OCI-LY1 (cell line): ENCODE measurements around the gene BTBD2.

Experiments used
- H2AFZ ChIP-seq: fragments of 200-600 bp; sonication (generic), shearing (Covaris generic); 2 replicates; pipeline ENCODE4 v1.6.0; 2014; ENCODE audit warnings: antibody characterized with exemption, mild to moderate bottlenecking, low read length
- H3F3A ChIP-seq: fragments of 200-600 bp; sonication (generic), shearing (Covaris generic); 2 replicates; pipeline ENCODE4 v1.6.0; 2014; ENCODE audit warnings: mild to moderate bottlenecking, antibody characterized with exemption, low read length, moderate library complexity; ENCODE audit not compliant: insufficient read depth
- H3K27ac ChIP-seq: fragments of 200-600 bp; sonication (generic); 2 replicates; pipeline ENCODE4 v1.5.1; 2014; ENCODE audit warnings: low read length, mixed run types, mild to moderate bottlenecking, low read depth; ENCODE audit not compliant: poor library complexity, severe bottlenecking
- H3K27me3 ChIP-seq: fragments of 200-600 bp; sonication (generic); 2 replicates; pipeline ENCODE4 v1.6.0; 2014; ENCODE audit warnings: antibody characterized with exemption, mild to moderate bottlenecking, low read length, moderate library complexity; ENCODE audit not compliant: insufficient read depth
- H3K36me3 ChIP-seq: fragments of 200-600 bp; sonication (generic); 2 replicates; pipeline ENCODE4 v1.6.1; 2014; ENCODE audit warnings: mild to moderate bottlenecking, antibody characterized with exemption, low read length, moderate library complexity, mixed read lengths; ENCODE audit not compliant: insufficient read depth
- H3K4me1 ChIP-seq: fragments of 200-600 bp; sonication (generic); 2 replicates; pipeline ENCODE4 v1.5.1; 2014; ENCODE audit warnings: mild to moderate bottlenecking, low read length, moderate library complexity; ENCODE audit not compliant: insufficient read depth, severe bottlenecking
- H3K4me2 ChIP-seq: fragments of 200-600 bp; sonication (generic), shearing (Covaris generic); 2 replicates; pipeline ENCODE4 v1.6.1; 2014; ENCODE audit warnings: low read length
- H3K4me3 ChIP-seq: fragments of 200-600 bp; sonication (generic); 2 replicates; pipeline ENCODE4 v1.5.1; 2014; ENCODE audit warnings: low read length, low read depth, mild to moderate bottlenecking, mixed read lengths; ENCODE audit not compliant: poor library complexity, severe bottlenecking
- H3K79me2 ChIP-seq: fragments of 200-600 bp; shearing (Covaris generic); 2 replicates; pipeline ENCODE4 v1.6.1; 2016; ENCODE audit warnings: mixed run types, low read length, mixed read lengths; ENCODE audit not compliant: insufficient read depth
- H3K9ac ChIP-seq: fragments of 200-600 bp; sonication (generic), shearing (Covaris generic); 2 replicates; pipeline ENCODE4 v1.6.1; 2014; ENCODE audit warnings: mild to moderate bottlenecking, low read length, mixed read lengths
- H3K9me2 ChIP-seq: fragments of 200-600 bp; sonication (generic), shearing (Covaris generic); 2 replicates; pipeline ENCODE4 v1.6.1; 2014; ENCODE audit warnings: low read depth, mild to moderate bottlenecking, low read length, mixed read lengths
- H3K9me3 ChIP-seq: fragments of 200-600 bp; shearing (Covaris generic); 2 replicates; pipeline ENCODE4 v1.6.1; 2014; ENCODE audit warnings: low read length, mixed read lengths
- H4K20me1 ChIP-seq: fragments of 200-600 bp; sonication (generic), shearing (Covaris generic); 2 replicates; pipeline ENCODE4 v1.6.0; 2016; ENCODE audit warnings: mild to moderate bottlenecking, low read length; ENCODE audit not compliant: insufficient read depth
- CTCF ChIP-seq: fragments of 200-600 bp; sonication (generic), shearing (Covaris generic); IDR thresholded peaks from 2 replicates; pipeline ENCODE4 v1.5.1; 2017; ENCODE audit warnings: mild to moderate bottlenecking, antibody characterized with exemption, low read length, moderate library complexity, mixed read lengths
- EZH2 ChIP-seq: fragments of 200-600 bp; sonication (generic), shearing (Covaris generic); IDR thresholded peaks from 2 replicates; pipeline ENCODE4 v1.8.0; 2017; ENCODE audit warnings: borderline replicate concordance, mixed run types, mild to moderate bottlenecking, antibody characterized with exemption, low read length, moderate library complexity, mixed read lengths

Gene BTBD2

GRCh38 chr19:2027361-2027760 is 11.8 kb upstream of the BTBD2 start:
- Histone ChIP-seq H3K9ac (no peak overlapping the region), H3K4me1 (peaks cover 3% of the 10 kb centered on the region), H3K9me2 (no peaks in the 10 kb centered on the region), H2AFZ (no peak overlapping the region), H3F3A (no peaks in the 10 kb centered on the region), H3K79me2 (no peaks in the 10 kb centered on the region), H3K27me3 (no peaks in the 10 kb centered on the region), H3K4me2 (no peak overlapping the region), H4K20me1 (no peaks in the 10 kb centered on the region), H3K9me3 (no peaks in the 10 kb centered on the region), H3K36me3 (no peaks in the 10 kb centered on the region; the same call in 1 of the 2 replicates), H3K4me3 (no peak overlapping the region), H3K27ac (no peak overlapping the region)
- no peak for TF ChIP-seq CTCF
- no peak for TF ChIP-seq EZH2

- TF ChIP-seq EZH2 = no peak
- TF ChIP-seq CTCF = no peak
- no peaks in the 10 kb centered on the region for H3K9me3 ChIP-seq
- no peaks in the 10 kb centered on the region for H3K4me1 ChIP-seq
- H3K4me3 ChIP-seq = no peak overlapping the region
- H3K9ac ChIP-seq = no peak overlapping the region
- no peaks in the 10 kb centered on the region for H4K20me1 ChIP-seq
- H3K36me3 ChIP-seq = no peaks in the 10 kb centered on the region; the same call in 1 of the 2 replicates
- H3K79me2 ChIP-seq = no peaks in the 10 kb centered on the region
- no peaks in the 10 kb centered on the region for H3K27me3 ChIP-seq
- H3K27ac ChIP-seq = no peak overlapping the region
- H3K9me2 ChIP-seq = no peaks in the 10 kb centered on the region
- H2AFZ ChIP-seq = no peak overlapping the region
- H3F3A ChIP-seq = no peaks in the 10 kb centered on the region
- no peak overlapping the region for H3K4me2 ChIP-seq
These were observed 11.3 kb upstream of the BTBD2 start for GRCh38 chr19:2026770-2027169.

- TF ChIP-seq EZH2 (no peak), CTCF (no peak)
These were observed 6.8 kb upstream of the BTBD2 start for GRCh38 chr19:2022289-2022688.

More at GRCh38 chr19:2022289-2022688, 6.8 kb upstream of the BTBD2 start:
- no peak overlapping the region for H3K9ac ChIP-seq
- no peaks in the 10 kb centered on the region for H3K9me2 ChIP-seq
- H3F3A ChIP-seq = no peaks in the 10 kb centered on the region
- no peaks in the 10 kb centered on the region for H3K79me2 ChIP-seq
- H3K27me3 ChIP-seq = no peaks in the 10 kb centered on the region
- H4K20me1 ChIP-seq = no peaks in the 10 kb centered on the region
- H3K4me1 ChIP-seq = no peaks in the 10 kb centered on the region
- H3K4me3 ChIP-seq = no peak overlapping the region
- no peaks in the 10 kb centered on the region; the same call in 1 of the 2 replicates for H3K36me3 ChIP-seq
- no peak overlapping the region for H2AFZ ChIP-seq
- no peaks in the 10 kb centered on the region for H3K9me3 ChIP-seq
- no peak overlapping the region for H3K4me2 ChIP-seq
- H3K27ac ChIP-seq = no peak overlapping the region
